Endothelial cell of umbilical vein (primary cell): ENCODE data around the gene LARP1. TPM values are rescaled to one million over a fixed set of nuclear protein-coding genes. Genes with fewer than 3 reads are reported as not detected.

ENCODE experiments used
- BruUV-seq: library from RNA; stranded (reverse); fragments of 400-500 nt; replicated peaks from 2 replicates; lab custom pipeline; 2021; lab: Mats Ljungman, UMichigan
- CTCF ChIA-PET: fragments of 300-600, 350-600 bp; sonication (Branson Sonifier 250); formaldehyde crosslinking; loops from one replicate; lab custom pipeline; 2021; ENCODE audit warnings: antibody characterized with exemption, inconsistent platforms; lab: Charles Lee
- POLR2A ChIA-PET: fragments of 300-600, 350-600 bp; sonication (Branson Sonifier 250); formaldehyde crosslinking; loops from one replicate; lab custom pipeline; 2021; ENCODE audit warnings: antibody characterized with exemption, inconsistent platforms; lab: Charles Lee
- DNase-seq: peaks from one replicate; pipeline ENCODE4 v3.0.0-alpha.2; 2011; ENCODE audit warnings: low read depth, low spot score
- FAIRE-seq: peaks from 2 replicates; lab custom pipeline; 2011; peaks lifted over from hg19 to GRCh38; lab: Jason Lieb, UNC
- H2AFZ ChIP-seq: 2 replicates; pipeline ENCODE4 v1.6.0; 2012; ENCODE audit warnings: low read depth, low read length, control low read depth, inconsistent platforms
- H3K27ac ChIP-seq: 2 replicates; pipeline ENCODE4 v1.5.1; 2011; ENCODE audit warnings: low read depth, mild to moderate bottlenecking, control low read depth, low read length, moderate library complexity; ENCODE audit not compliant: insufficient read depth
- H3K27me3 ChIP-seq, 2 experiments: 2 replicates each; pipeline versions ENCODE4 v1.6.0 to v1.6.1; 2011; ENCODE audit warnings: low read length in 2 of 2, mixed read lengths in 1 of 2; ENCODE audit not compliant: control insufficient read depth in 2 of 2, insufficient read depth in 2 of 2
- H3K36me3 ChIP-seq, 2 experiments: 2 replicates in 1 of 2; 3 replicates in 1 of 2; pipeline ENCODE4 v1.5.1; 2011; ENCODE audit warnings: low read length in 2 of 2, mild to moderate bottlenecking in 1 of 2, moderate library complexity in 1 of 2; ENCODE audit not compliant: control insufficient read depth in 2 of 2, insufficient read depth in 2 of 2; ENCODE audit errors: extremely low read depth in 1 of 2
- H3K4me1 ChIP-seq: 3 replicates; pipeline ENCODE4 v1.5.1; 2011; ENCODE audit warnings: mild to moderate bottlenecking, low read length; ENCODE audit not compliant: control insufficient read depth, insufficient read depth; ENCODE audit errors: extremely low read depth
- H3K4me2 ChIP-seq: 2 replicates; pipeline ENCODE4 v1.6.1; 2011; ENCODE audit warnings: low read length, control low read depth, mixed read lengths; ENCODE audit not compliant: insufficient read depth
- H3K4me3 ChIP-seq, 3 experiments: fragments of 200-600 bp in 1 of 3; sonication (generic), shearing (Covaris generic) in 1 of 3; replicated peaks in 1 of 3; 2 replicates each; pipeline ENCODE4 v1.5.1; 2011 to 2016; ENCODE audit warnings: control low read depth in 3 of 3, low read length in 3 of 3, mild to moderate bottlenecking in 2 of 3, inconsistent platforms in 1 of 3, low read depth in 1 of 3, moderate library complexity in 1 of 3; ENCODE audit not compliant: insufficient read depth in 1 of 3
- H3K79me2 ChIP-seq: 2 replicates; pipeline ENCODE4 v1.6.0; 2012; ENCODE audit warnings: low read length, inconsistent platforms; ENCODE audit not compliant: control insufficient read depth, insufficient read depth
- H3K9ac ChIP-seq: replicated peaks from 2 replicates; pipeline ENCODE3; 2011; ENCODE audit warnings: low read length, control low read depth; ENCODE audit not compliant: insufficient read depth; ENCODE audit errors: extremely low read depth
- H3K9me1 ChIP-seq: replicated peaks from 3 replicates; pipeline ENCODE4 v1.6.0; 2011; ENCODE audit warnings: mild to moderate bottlenecking, low read length; ENCODE audit not compliant: control insufficient read depth, insufficient read depth; ENCODE audit errors: extremely low read depth
- H3K9me3 ChIP-seq: replicated peaks from 2 replicates; pipeline ENCODE4 v1.5.1; 2012; ENCODE audit warnings: low read length, inconsistent platforms; ENCODE audit not compliant: control insufficient read depth, insufficient read depth
- H4K20me1 ChIP-seq: replicated peaks from 2 replicates; pipeline ENCODE3; 2011; ENCODE audit warnings: mild to moderate bottlenecking, low read length; ENCODE audit not compliant: control insufficient read depth, insufficient read depth; ENCODE audit errors: extremely low read depth
- EZH2 ChIP-seq: IDR thresholded peaks from 2 replicates; pipeline ENCODE4 v1.6.1; 2012; ENCODE audit warnings: borderline replicate concordance, low read depth, mild to moderate bottlenecking, moderate library complexity, low read length, inconsistent platforms; ENCODE audit not compliant: severe bottlenecking
- FOS ChIP-seq: IDR thresholded peaks from 2 replicates; pipeline ENCODE4 v1.6.1; 2011; ENCODE audit warnings: mild to moderate bottlenecking, low read length, moderate library complexity, borderline replicate concordance; ENCODE audit not compliant: insufficient read depth
- GATA2 ChIP-seq: IDR thresholded peaks from 2 replicates; pipeline ENCODE4 v1.7.0; 2011; ENCODE audit warnings: low read depth, mild to moderate bottlenecking, moderate library complexity, mixed read lengths, low read length; ENCODE audit not compliant: insufficient read length, insufficient read depth
- JUN ChIP-seq: IDR thresholded peaks from 2 replicates; pipeline ENCODE4 v1.6.1; 2011; ENCODE audit warnings: borderline replicate concordance, low read depth; ENCODE audit not compliant: insufficient read length, insufficient read depth
- MYC ChIP-seq: IDR thresholded peaks from one replicate; pipeline ENCODE4 v1.6.1; 2011; ENCODE audit warnings: mild to moderate bottlenecking, low read depth, low read length
- POLR2A ChIP-seq: IDR thresholded peaks from 2 replicates; pipeline ENCODE4 v1.6.1; 2012; ENCODE audit warnings: low read depth, mild to moderate bottlenecking, control low read depth, low read length
- POLR2AphosphoS5 ChIP-seq: IDR thresholded peaks from 2 replicates; pipeline ENCODE4 v1.6.1; 2012; ENCODE audit warnings: low read depth, mild to moderate bottlenecking, control low read depth, low read length, moderate library complexity; ENCODE audit not compliant: insufficient read depth
- dilution Hi-C: fragments of 300-500 bp; cut with MboI; formaldehyde crosslinking; loops from one replicate; pipeline ENCODE4 v1.15.0; 2019; ENCODE audit warnings: low sequenced_read_pairs; ENCODE audit not compliant: extremely low pct_ligation_motif_present
- intact Hi-C: fragments of 100-400 bp; cut with micrococcal nuclease; formaldehyde crosslinking; loops from one replicate; pipeline ENCODE4 v1.10.0; 2022
- polyA plus RNA-seq, 4 experiments: library from polyadenylated mRNA; depleted of rRNA in 3 of 4; stranded (reverse) in 3 of 4; unstranded in 1 of 4; fragments of >200 nt; gene quantifications; 2 replicates each; pipeline versions ENCODE4 v1.2.1 to v1.2.3, GENCODE V29; 2011 to 2012; ENCODE audit warnings: missing spikeins in 1 of 4
- total RNA-seq: library from RNA; stranded (reverse); gene quantifications from 2 replicates; pipeline ENCODE4 v1.2.3, GENCODE V29; 2021
- TF ChIP-seq, protein P1 (sequence below): IDR thresholded peaks from 2 replicates; pipeline ENCODE4 v1.6.1; 2011; ENCODE audit not compliant: insufficient read depth, insufficient read length
- TF ChIP-seq, protein P2 (sequence below), 2 donors: IDR thresholded peaks; 1 replicate in 1 of 2; 2 replicates in 1 of 2; pipeline ENCODE4 v1.5.1; 2011; ENCODE audit warnings: low read length in 2 of 2, mild to moderate bottlenecking in 2 of 2, moderate library complexity in 2 of 2, control low read depth in 1 of 2, inconsistent platforms in 1 of 2, low read depth in 1 of 2; ENCODE audit not compliant: insufficient read depth in 1 of 2; ENCODE audit errors: extremely low read depth in 1 of 2

Gene LARP1
- total and polyA plus RNA-seq, 2 donors (not counting 3 experiments of a cell fraction or from before 2014, with no cell fraction given), result 70.4 to 252 TPM

DNA sequence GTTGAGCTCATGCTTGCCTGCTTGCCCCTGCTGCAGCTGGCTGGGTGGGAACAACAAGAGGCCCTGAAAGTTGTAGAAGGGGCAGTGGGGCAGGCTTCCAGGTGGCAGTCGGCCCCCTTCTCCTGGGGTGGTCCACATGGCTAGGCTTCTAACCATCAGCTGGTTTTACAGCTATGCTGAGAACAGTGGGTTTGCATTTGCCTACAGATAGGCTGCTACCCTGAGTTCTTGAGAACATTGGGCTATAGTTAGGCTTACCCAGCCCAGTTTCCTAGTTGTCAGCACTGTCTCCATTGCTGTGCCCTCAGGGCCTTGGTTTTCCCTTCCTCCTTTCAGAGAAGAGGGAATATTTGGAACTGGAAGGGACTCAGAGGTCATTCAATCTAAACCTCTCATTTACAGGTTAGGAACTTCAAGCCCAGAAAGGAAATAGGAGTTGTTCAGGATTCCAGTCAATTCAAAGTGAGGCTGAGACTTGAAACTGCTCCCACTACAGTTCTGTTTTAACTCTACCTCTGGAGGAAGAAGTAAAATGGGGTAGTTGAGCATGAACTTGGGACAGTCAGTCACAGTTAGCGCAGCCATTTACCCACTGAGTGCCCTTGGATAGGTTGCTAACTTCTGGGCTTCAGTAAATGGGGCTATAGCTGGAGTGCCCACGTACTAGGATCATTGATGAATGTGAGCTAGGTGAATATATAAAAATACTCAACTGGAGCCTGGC is 11.5 kb downstream of the LARP1 start:
- no peaks in the 10 kb centered on the region for H3K27me3 ChIP-seq
- no peak overlapping the region for H3K4me3 ChIP-seq
- peaks cover 98% of the 10 kb centered on the region for H3K79me2 ChIP-seq
- ChIA-PET POLR2A (no interaction called here), CTCF (interaction anchor here (1.4 kb wide), 1 partner anchor 120 kb away, joined by 3 read pairs; no protein-coding TSS in a partner anchor)
- H3K4me2 ChIP-seq, result no peak overlapping the region
- H3K27ac ChIP-seq, result no peak overlapping the region
- no peak overlapping the region for H3K9ac ChIP-seq
- no TSS peak for BruUV-seq
- peaks cover 14% of the 10 kb centered on the region for H4K20me1 ChIP-seq
- no peak overlapping the region for H2AFZ ChIP-seq
- H3K4me1 ChIP-seq, result peaks cover 11% of the 10 kb centered on the region
- no peaks in the 10 kb centered on the region for H3K9me3 ChIP-seq
- H3K9me1 ChIP-seq, result no peaks in the 10 kb centered on the region
- DNase-seq, result no peak
- dilution Hi-C loops (no loop called here), intact Hi-C loops (no loop called here)
- no peak for TF ChIP-seq POLR2AphosphoS5
- no peak for FAIRE-seq
- H3K36me3 ChIP-seq, result no peaks in the 10 kb centered on the region

DNA sequence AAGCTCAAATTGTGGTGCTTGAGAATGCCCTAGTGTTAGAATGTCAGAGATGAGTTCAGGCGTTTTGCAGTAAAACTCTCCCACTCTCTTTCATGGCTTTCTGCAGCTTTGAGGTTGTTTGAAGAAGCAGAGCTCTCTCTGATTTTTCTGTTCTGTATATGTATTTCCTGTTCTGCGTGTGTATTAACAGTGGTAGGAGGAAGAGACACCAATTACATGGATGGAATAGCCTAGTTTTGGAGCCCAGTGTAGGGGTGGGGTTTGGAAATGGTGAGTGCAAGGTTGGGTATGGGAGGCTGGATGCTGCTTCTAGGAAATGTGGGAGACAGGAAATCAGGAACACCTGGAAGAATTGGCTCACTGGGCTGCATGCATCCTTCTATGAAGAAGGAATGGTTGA is 12.4 kb downstream of the LARP1 start:
- Histone ChIP-seq H3K4me3 (no peak overlapping the region), H3K36me3 (no peaks in the 10 kb centered on the region), H3K27me3 (no peaks in the 10 kb centered on the region), H2AFZ (no peak overlapping the region), H3K79me2 (peaks cover 98% of the 10 kb centered on the region), H3K9me3 (no peaks in the 10 kb centered on the region), H3K4me1 (peaks cover 11% of the 10 kb centered on the region), H4K20me1 (peaks cover 11% of the 10 kb centered on the region), H3K27ac (no peak overlapping the region), H3K4me2 (no peak overlapping the region), H3K9ac (no peak overlapping the region), H3K9me1 (no peaks in the 10 kb centered on the region)
- ChIA-PET CTCF (interaction anchor here (1.1 to 1.4 kb wide), 2 partner anchors 19 to 121 kb away, joined by 3 read pairs; no protein-coding TSS in a partner anchor), POLR2A (no interaction called here)
- BruUV-seq, result no TSS peak
- FAIRE-seq (no peak), DNase-seq (no peak)
- dilution Hi-C loops, result no loop called here
- no peak for TF ChIP-seq EZH2
- no peak for TF ChIP-seq MYC
- TF ChIP-seq JUN, result no peak
- no peak for TF ChIP-seq POLR2AphosphoS5
- TF ChIP-seq, protein P1, sequence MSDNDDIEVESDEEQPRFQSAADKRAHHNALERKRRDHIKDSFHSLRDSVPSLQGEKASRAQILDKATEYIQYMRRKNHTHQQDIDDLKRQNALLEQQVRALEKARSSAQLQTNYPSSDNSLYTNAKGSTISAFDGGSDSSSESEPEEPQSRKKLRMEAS, result no peak
- TF ChIP-seq, protein P2, sequence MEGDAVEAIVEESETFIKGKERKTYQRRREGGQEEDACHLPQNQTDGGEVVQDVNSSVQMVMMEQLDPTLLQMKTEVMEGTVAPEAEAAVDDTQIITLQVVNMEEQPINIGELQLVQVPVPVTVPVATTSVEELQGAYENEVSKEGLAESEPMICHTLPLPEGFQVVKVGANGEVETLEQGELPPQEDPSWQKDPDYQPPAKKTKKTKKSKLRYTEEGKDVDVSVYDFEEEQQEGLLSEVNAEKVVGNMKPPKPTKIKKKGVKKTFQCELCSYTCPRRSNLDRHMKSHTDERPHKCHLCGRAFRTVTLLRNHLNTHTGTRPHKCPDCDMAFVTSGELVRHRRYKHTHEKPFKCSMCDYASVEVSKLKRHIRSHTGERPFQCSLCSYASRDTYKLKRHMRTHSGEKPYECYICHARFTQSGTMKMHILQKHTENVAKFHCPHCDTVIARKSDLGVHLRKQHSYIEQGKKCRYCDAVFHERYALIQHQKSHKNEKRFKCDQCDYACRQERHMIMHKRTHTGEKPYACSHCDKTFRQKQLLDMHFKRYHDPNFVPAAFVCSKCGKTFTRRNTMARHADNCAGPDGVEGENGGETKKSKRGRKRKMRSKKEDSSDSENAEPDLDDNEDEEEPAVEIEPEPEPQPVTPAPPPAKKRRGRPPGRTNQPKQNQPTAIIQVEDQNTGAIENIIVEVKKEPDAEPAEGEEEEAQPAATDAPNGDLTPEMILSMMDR (IDR thresholded peaks at IDR 0.05; ENCODE audit: extremely low read depth in 1 of 2, insufficient read depth in 1 of 2, low read depth in 1 of 2, low read length in 2 of 2), result no peak
- TF ChIP-seq POLR2A, result no peak
- no peak for TF ChIP-seq FOS
- TF ChIP-seq GATA2, result no peak
- intact Hi-C loops, result no loop called here
